Ectodermal cell (in vitro differentiated cells): ENCODE data around the gene HRCT1.
"Not testable (repeated sequence)": the region's sequence is repeated elsewhere in the genome, so short reads cannot be mapped to it uniquely, and the experiment has no call there.

Experiments
- H3K27ac ChIP-seq: 2 replicates; pipeline ENCODE4 v1.7.0; 2013; ENCODE audit warnings: mild to moderate bottlenecking, low read depth, low read length; ENCODE audit not compliant: insufficient read depth, poor library complexity, severe bottlenecking
- H3K27me3 ChIP-seq: 2 replicates; pipeline ENCODE4 v1.7.0; 2013; ENCODE audit warnings: mild to moderate bottlenecking, low read length; ENCODE audit not compliant: insufficient read depth, control insufficient read depth, poor library complexity, severe bottlenecking
- H3K36me3 ChIP-seq: one replicate; pipeline ENCODE4 v1.7.0; 2013; ENCODE audit warnings: low read length; ENCODE audit not compliant: control insufficient read depth, insufficient read depth
- H3K4me1 ChIP-seq: one replicate; pipeline ENCODE4 v1.7.0; 2013; ENCODE audit warnings: low read length; ENCODE audit not compliant: control insufficient read depth, insufficient read depth
- H3K4me3 ChIP-seq: 2 replicates; pipeline ENCODE4 v1.7.0; 2013; ENCODE audit warnings: low read depth, low read length, control low read depth; ENCODE audit not compliant: insufficient read depth
- H3K9me3 ChIP-seq: 2 replicates; pipeline ENCODE4 v1.7.0; 2013; ENCODE audit warnings: mild to moderate bottlenecking, low read length, moderate library complexity; ENCODE audit not compliant: control insufficient read depth
- WGBS, 2 experiments: methylation state at CpG; one replicate each; pipeline ENCODE4 v1.1.7; 2013; ENCODE audit warnings: missing lambda C conversion rate in 2 of 2; 5-methylcytosine and 5-hydroxymethylcytosine counted together

Gene HRCT1

GRCh38 chr9:35867538-35867937, 38.5 kb upstream of the HRCT1 start:
- Histone ChIP-seq H3K4me1 (no peaks in the 10 kb centered on the region), H3K27ac (no peak overlapping the region), H3K36me3 (no peaks in the 10 kb centered on the region), H3K4me3 (no peak overlapping the region), H3K27me3 (no peaks in the 10 kb centered on the region), H3K9me3 (no peaks in the 10 kb centered on the region)
- WGBS, 2 experiments, result 94% methylated on average over 4 of the region's 4 CpGs

GRCh38 chr9:35868933-35869332, 37.1 kb upstream of the HRCT1 start:
- H3K4me3 ChIP-seq, result no peak overlapping the region
- H3K9me3 ChIP-seq, result no peaks in the 10 kb centered on the region
- no peaks in the 10 kb centered on the region for H3K36me3 ChIP-seq
- no peaks in the 10 kb centered on the region for H3K27me3 ChIP-seq
- no peaks in the 10 kb centered on the region for H3K4me1 ChIP-seq
- H3K27ac ChIP-seq, result no peak overlapping the region
- 72 to 77% methylated on average over 2 of the region's 2 CpGs for WGBS, 2 experiments

- Histone ChIP-seq H3K27ac (no peak overlapping the region), H3K4me1 (no peaks in the 10 kb centered on the region), H3K36me3 (no peaks in the 10 kb centered on the region), H3K4me3 (no peak overlapping the region), H3K9me3 (no peaks in the 10 kb centered on the region), H3K27me3 (no peaks in the 10 kb centered on the region)
- WGBS, 2 experiments, result 94 to 95% methylated on average over 19 of the region's 19 CpGs
Observed at GRCh38 chr9:35869621-35870216, 36.3 kb upstream of the HRCT1 start.

- Histone ChIP-seq H3K36me3 (no peaks in the 10 kb centered on the region), H3K27ac (no peak within 1 kb of the TSS), H3K4me3 (no peak within 1 kb of the TSS), H3K9me3 (no peaks in the 10 kb centered on the region), H3K4me1 (no peaks in the 10 kb centered on the region), H3K27me3 (no peaks in the 10 kb centered on the region)
- 90 to 95% methylated on average over 8 of the region's 8 CpGs for WGBS, 2 experiments
Observed at GRCh38 chr9:35870351-35870923, 35.6 kb upstream of the HRCT1 start, which contains the start of gene OR13J1. Gene OR13J1, minus strand, starts transcription at chr9:35870401. Its CDS starts 0 bp downstream, at chr9:35870401.

GRCh38 chr9:35871545-35871944, 34.5 kb upstream of the HRCT1 start:
- no peaks in the 10 kb centered on the region for H3K36me3 ChIP-seq
- no peak overlapping the region for H3K4me3 ChIP-seq
- no peaks in the 10 kb centered on the region for H3K4me1 ChIP-seq
- no peaks in the 10 kb centered on the region for H3K9me3 ChIP-seq
- 86 to 89% methylated on average over 3 of the region's 3 CpGs for WGBS, 2 experiments
- no peak overlapping the region for H3K27ac ChIP-seq
- H3K27me3 ChIP-seq, result no peaks in the 10 kb centered on the region

GRCh38 chr9:35872505-35872904, 33.5 kb upstream of the HRCT1 start:
- H3K36me3 ChIP-seq, result no peaks in the 10 kb centered on the region
- H3K27me3 ChIP-seq, result no peaks in the 10 kb centered on the region
- no peak overlapping the region for H3K4me3 ChIP-seq
- no peaks in the 10 kb centered on the region for H3K9me3 ChIP-seq
- H3K27ac ChIP-seq, result no peak overlapping the region
- no peaks in the 10 kb centered on the region for H3K4me1 ChIP-seq
- WGBS, 2 experiments, result 93% methylated on average over 2 of the region's 3 CpGs; no CpG with 5 or more reads in 1 of the 2 experiments

- no peaks in the 10 kb centered on the region for H3K9me3 ChIP-seq
- no peaks in the 10 kb centered on the region for H3K27me3 ChIP-seq
- H3K36me3 ChIP-seq, result no peaks in the 10 kb centered on the region
- WGBS, 2 experiments, result 8 to 10% methylated on average over 4 of the region's 4 CpGs
- H3K4me3 ChIP-seq, result no peak overlapping the region
- H3K4me1 ChIP-seq, result no peaks in the 10 kb centered on the region
- no peak overlapping the region for H3K27ac ChIP-seq
Observed at GRCh38 chr9:35882263-35882848, 23.6 kb upstream of the HRCT1 start.

- Histone ChIP-seq H3K4me1 (no peaks in the 10 kb centered on the region), H3K9me3 (no peaks in the 10 kb centered on the region), H3K4me3 (no peak overlapping the region), H3K27me3 (no peaks in the 10 kb centered on the region), H3K36me3 (no peaks in the 10 kb centered on the region), H3K27ac (no peak overlapping the region)
- WGBS, 2 experiments, result 74 to 82% methylated on average over 3 of the region's 3 CpGs
Observed at GRCh38 chr9:35882996-35883395, 23.0 kb upstream of the HRCT1 start.

GRCh38 chr9:35884908-35885307, 21.1 kb upstream of the HRCT1 start:
- H3K27ac ChIP-seq, H3K4me1 ChIP-seq, H3K4me3 ChIP-seq, H3K27me3 ChIP-seq, H3K9me3 ChIP-seq, H3K36me3 ChIP-seq: not testable (repeated sequence)
- WGBS, 2 experiments, result 92 to 93% methylated on average over 3 of the region's 3 CpGs

- no peaks in the 10 kb centered on the region for H3K4me1 ChIP-seq
- H3K27me3 ChIP-seq, result no peaks in the 10 kb centered on the region
- WGBS, 2 experiments, result 90% methylated on average over 3 of the region's 3 CpGs
- H3K4me3 ChIP-seq, result no peak overlapping the region
- no peak overlapping the region for H3K27ac ChIP-seq
- H3K9me3 ChIP-seq, result no peaks in the 10 kb centered on the region
- no peaks in the 10 kb centered on the region for H3K36me3 ChIP-seq
Observed at GRCh38 chr9:35891646-35892045, 14.4 kb upstream of the HRCT1 start.
